Testis (tissue), 2 donors: ENCODE measurements around the gene PEAR1.

Source experiments
- POLR2A ChIP-seq: fragments of 450-650 bp; IDR thresholded peaks from one replicate; pipeline ENCODE4 v1.6.1; 2017; ENCODE audit warnings: antibody characterized with exemption, mild to moderate bottlenecking, moderate library complexity
- TF ChIP-seq, protein P1 (sequence below), 3 experiments: fragments of 450-650 bp in 2 of 3; fragments of 200-600 bp in 1 of 3; sonication (generic) in 1 of 3; IDR thresholded peaks; one replicate each; pipeline ENCODE4 v1.5.1; 2016 to 2019; ENCODE audit warnings: antibody characterized with exemption in 3 of 3, mild to moderate bottlenecking in 2 of 3, moderate library complexity in 1 of 3

DNA sequence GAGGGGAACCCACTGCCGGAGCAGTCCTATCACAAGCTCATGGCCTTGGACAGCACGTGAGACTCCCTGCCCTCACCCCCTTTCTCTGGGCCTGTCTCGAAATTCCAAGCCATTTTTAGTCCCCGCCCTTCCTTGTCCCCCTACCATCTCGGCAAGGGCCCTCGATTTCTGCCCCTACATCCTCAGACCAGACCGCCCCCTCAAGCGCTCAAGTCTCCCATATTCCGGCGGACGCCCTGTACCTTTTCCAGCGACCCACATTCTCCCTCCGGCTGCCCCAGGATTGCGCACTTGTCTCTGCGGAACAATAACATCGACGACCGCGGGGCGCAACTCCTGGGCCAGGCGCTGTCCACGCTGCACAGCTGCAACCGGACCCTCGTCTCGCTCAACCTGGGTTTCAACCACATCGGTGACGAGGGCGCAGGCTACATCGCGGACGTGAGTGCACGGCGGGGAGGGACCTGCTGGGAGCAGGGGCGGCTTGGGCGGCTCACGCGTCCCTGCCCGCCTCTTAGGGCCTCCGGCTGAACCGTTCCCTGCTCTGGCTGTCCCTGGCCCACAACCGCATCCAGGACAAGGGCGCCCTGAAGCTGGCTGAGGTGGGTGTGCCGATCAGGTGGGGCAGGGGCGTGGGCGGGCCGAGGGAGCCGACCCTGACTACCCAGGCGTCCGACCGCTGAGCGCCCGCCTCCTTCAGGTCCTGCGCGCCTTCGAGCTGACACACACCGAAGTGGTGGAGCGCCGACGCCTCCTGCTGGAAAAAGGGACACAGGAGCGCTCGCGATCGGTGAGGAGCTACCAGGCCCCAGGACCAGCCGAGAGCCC lies 33.9 kb downstream of the PEAR1 start:
- TF ChIP-seq, protein P1, sequence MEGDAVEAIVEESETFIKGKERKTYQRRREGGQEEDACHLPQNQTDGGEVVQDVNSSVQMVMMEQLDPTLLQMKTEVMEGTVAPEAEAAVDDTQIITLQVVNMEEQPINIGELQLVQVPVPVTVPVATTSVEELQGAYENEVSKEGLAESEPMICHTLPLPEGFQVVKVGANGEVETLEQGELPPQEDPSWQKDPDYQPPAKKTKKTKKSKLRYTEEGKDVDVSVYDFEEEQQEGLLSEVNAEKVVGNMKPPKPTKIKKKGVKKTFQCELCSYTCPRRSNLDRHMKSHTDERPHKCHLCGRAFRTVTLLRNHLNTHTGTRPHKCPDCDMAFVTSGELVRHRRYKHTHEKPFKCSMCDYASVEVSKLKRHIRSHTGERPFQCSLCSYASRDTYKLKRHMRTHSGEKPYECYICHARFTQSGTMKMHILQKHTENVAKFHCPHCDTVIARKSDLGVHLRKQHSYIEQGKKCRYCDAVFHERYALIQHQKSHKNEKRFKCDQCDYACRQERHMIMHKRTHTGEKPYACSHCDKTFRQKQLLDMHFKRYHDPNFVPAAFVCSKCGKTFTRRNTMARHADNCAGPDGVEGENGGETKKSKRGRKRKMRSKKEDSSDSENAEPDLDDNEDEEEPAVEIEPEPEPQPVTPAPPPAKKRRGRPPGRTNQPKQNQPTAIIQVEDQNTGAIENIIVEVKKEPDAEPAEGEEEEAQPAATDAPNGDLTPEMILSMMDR (IDR thresholded peaks at IDR 0.05), result peak; percentile 46 to 63 (median 57)
- no peak for TF ChIP-seq POLR2A
